NCI-H2227 (cell line): Measurements from ENCODE around the gene IFNL4.
"Not testable (repeated sequence)": the region's sequence is repeated elsewhere in the genome, so short reads cannot be mapped to it uniquely, and the experiment has no call there.

Experiments
- DNase-seq: peaks from one replicate; lab custom pipeline; 2025; ENCODE audit not compliant: unreplicated experiment; lab: John Stamatoyannopoulos, UW

The IFNL4 gene

GRCh38 chr19:39248806-39249205, at the start of gene IFNL4:
TSS of gene IFNL4 (minus strand) at chr19:39248856.
- no peak for DNase-seq

- DNase-seq: no peak
These were observed 49.4 kb upstream of the IFNL4 start for GRCh38 chr19:39297931-39298634.

DNA sequence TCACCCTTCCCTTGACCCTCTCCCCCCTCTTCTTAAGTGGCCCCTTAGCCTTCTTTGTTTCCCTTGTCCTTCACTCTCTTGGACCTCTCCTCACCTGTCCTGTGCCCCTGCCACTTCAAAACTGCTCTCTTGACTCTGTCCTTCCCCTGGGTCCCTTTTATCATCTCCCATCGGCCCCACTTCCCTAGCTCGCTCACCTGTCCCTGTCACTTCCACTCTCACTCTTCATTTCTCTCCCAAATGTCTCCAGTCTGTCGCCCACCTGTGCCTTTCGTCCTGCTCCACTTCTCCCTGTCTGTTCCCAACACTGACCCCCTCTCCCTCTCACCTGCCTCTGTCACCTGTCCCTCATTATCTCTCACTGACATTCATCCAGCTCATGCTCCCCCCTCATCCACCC, 48.2 kb upstream of the IFNL4 start:
- DNase-seq: no peak

GRCh38 chr19:39296055-39296645, 47.5 kb upstream of the IFNL4 start, which contains the start of gene IFNL1:
TSS of gene IFNL1 (plus strand) at chr19:39296407. CDS start at chr19:39296422, 15 bp downstream.
- DNase-seq: peak; percentile 52

GRCh38 chr19:39293394-39293793, 44.7 kb upstream of the IFNL4 start:
- no peak for DNase-seq

GRCh38 chr19:39284032-39284431, 35.4 kb upstream of the IFNL4 start:
- DNase-seq: no peak

DNA sequence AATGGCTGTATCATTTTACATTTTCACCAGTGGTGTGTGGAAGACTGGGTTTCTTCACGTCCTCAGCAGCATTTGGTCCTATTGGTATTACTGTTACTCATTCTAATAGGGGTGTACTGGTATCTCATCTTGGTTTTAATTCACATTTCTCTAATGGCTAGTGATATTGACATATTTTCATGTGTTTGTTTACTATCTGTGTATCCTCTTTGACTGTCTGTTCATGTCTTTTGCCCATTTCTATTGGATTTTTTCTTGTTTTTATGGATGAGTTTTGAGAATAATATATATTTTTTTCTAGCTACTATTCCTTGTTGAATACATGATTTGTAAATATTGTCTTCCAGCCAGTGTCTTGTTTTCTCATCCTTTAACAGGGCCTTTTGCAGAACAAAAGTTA, 33.4 kb upstream of the IFNL4 start:
- no peak for DNase-seq

DNA sequence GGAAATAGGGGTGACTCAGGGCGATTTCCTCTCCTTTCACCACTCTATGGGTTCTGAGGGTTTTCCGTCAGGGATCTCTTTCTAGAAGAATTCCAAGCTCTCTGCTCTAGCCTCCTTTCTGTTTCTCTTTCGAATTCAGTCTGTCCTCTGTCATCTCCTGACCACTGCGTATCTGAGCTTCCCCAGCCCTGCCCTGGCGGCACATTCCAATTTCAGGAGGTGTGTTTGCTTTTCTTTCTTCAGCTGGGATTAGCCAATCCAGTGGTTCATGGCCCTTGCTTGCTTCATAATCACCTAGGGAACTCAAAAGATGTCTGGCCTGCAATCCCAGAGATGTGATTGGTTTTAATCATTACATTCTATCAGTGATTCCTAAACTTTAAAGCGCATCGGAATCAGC, 28.9 kb upstream of the IFNL4 start:
- no peak for DNase-seq

DNA sequence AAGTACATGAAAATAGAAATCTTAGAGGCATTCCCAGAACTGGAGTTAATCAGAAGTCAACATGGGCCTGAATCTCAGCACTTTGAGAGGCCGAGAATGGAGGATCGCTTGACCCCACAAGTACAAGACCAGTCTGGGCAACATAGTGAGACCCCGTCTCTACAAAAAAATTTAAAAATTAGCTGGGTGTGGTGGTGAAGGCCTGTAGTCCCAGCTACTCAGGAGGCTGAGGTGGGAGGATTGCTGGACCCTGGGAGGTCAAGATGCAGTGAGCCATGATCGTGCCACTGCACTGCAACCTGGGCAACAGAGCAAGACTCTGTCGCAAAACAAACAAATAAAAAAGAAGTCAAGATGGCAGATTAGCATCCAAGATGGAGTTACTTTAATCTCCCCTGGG, 28.1 kb upstream of the IFNL4 start:
- no peak for DNase-seq

DNA sequence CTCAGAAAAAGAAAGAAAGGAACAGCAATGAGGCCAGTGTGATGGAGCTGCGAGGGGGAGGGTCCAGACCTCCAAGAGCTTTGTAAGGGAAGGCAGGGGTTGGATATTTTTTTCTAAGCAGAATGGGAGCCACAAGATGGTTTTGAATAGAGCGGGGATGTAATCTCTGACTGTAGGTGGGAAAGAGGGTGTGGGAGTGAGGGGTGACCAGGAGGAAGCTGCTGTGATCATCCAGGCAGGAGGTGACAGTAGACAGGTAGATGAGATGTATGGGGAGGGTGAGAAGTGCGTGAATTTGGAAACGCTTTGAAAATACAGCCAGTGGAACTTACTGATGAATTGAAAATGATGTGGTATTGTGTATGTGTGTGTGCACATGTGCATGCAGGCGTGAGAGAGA, 26.9 kb upstream of the IFNL4 start:
- DNase-seq: no peak

DNA sequence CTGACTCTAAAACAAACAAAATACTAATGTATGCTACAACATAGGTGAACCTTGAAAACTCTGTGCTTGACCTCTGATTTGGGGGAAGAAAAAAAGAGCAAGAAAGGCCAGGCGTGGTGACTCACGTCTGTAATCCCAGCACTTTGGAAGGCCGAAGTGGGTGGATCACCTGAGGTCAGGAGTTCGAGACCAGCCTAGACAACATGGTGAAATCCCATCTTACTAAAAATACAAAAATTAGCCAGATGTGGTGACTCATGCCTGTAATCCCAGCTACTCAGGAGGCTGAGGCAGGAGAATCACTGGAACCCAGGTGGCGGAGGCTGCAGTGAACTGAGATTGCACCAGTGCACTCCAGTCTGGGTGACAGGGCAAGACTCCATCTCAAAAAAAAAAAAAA, 25.2 kb upstream of the IFNL4 start:
- not testable (repeated sequence) for DNase-seq

DNA sequence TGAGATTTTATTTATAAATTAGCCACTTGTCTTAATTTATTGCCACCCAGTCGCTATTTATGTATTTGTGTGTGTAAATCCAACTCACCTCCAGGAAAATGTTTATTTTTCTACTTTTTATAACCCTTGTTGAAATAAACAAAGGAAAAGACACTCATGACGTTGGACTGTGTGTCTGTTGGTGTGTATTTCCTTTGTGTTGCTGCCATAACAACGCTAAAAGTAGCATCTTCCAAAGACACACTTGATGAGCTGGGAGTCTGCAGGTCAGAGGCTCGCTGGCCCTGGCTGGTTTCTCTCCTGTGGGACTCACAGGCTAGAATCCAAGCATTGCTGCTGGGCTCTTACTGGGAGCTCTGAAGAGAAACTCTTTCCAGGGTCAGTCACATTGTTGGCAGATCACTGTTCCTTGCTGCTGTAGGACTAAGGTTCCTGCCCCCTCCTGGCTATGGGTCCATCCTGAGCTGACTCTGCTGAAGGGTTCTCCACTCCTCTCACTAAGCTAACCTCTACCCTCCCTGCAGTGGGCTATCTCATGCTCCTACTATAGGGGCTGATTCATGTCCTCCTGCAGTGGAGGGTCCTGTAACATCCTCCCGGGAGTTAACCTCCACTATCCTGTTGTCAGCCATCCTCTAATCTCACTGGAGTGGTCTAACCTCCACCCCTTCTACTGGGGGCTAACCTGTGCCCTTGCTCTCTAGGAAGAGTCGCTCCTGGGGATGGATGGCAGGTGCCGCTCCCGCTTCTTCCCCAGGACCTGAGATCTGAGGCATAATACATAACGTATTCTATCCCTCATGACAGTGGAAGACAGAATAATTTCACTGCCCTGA, 21.6 kb upstream of the IFNL4 start:
- DNase-seq: peak; percentile 82

- DNase-seq: not testable (repeated sequence)
These were observed 20.7 kb upstream of the IFNL4 start for GRCh38 chr19:39269369-39269768.

- not testable (repeated sequence) for DNase-seq
These were observed 20.0 kb upstream of the IFNL4 start for GRCh38 chr19:39268531-39269223.

- DNase-seq: not testable (repeated sequence)
These were observed 19.4 kb upstream of the IFNL4 start, which contains the start of gene IFNL2 for GRCh38 chr19:39268085-39268484. TSS of gene IFNL2 (plus strand) at chr19:39268396. CDS start at chr19:39268569, 173 bp downstream.

- no peak for DNase-seq
These were observed 16.8 kb upstream of the IFNL4 start for GRCh38 chr19:39265321-39265916.

GRCh38 chr19:39264306-39265290, 15.9 kb upstream of the IFNL4 start:
- DNase-seq: peak; percentile 54

GRCh38 chr19:39263912-39264305, 15.3 kb upstream of the IFNL4 start:
- DNase-seq: no peak

GRCh38 chr19:39262496-39262895, 13.8 kb upstream of the IFNL4 start:
- no peak for DNase-seq

DNA sequence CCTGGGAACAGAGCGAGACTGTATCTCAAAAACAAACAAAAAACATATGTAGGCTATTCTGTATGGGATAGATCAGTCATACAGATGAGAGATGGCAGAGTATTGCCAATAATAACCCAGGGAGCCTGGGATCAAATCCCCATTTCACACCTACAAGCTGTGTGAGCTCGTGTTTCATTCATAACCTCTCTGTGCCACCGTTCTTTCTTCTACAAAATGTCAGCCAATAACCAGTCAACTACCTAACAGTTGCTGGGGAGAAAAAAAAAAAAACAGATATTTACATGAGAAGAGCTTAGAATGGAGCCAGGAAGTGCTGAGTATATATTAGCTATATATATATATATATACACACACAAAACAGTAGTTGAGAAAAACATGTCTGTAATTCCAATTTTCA, 13.0 kb upstream of the IFNL4 start:
- DNase-seq: no peak
